HepG2 (cell line): ENCODE results near the gene CD84. TPM values are rescaled to one million over a fixed set of nuclear protein-coding genes. Genes with fewer than 3 reads are reported as not detected.

Experiments used
- ZBTB40 ChIP-seq, 2 experiments: fragments of 450-650 bp in 1 of 2; sonication (generic) in 1 of 2; formaldehyde crosslinking in 1 of 2; IDR thresholded peaks; 2 replicates each; pipeline versions ENCODE4 v1.6.1 to v1.8.0; 2016 to 2022; ENCODE audit warnings: antibody characterized with exemption in 1 of 2, mild to moderate bottlenecking in 1 of 2, missing genetic modification reagents in 1 of 2
- ZNF670 ChIP-seq: sonication (generic); formaldehyde crosslinking; IDR thresholded peaks from 2 replicates; pipeline ENCODE4 v1.8.0; 2022; ENCODE audit warnings: mild to moderate bottlenecking, missing genetic modification reagents, borderline replicate concordance
- ZNF766 ChIP-seq: sonication (generic); formaldehyde crosslinking; IDR thresholded peaks from 2 replicates; pipeline ENCODE4 v1.5.0; 2020; ENCODE audit warnings: missing genetic modification reagents, borderline replicate concordance
- polyA plus RNA-seq, 8 experiments: library from polyadenylated mRNA; depleted of rRNA in 3 of 8; stranded (reverse) in 7 of 8; unstranded in 1 of 8; fragments of >200 nt; fragmentation: Illumina TruSeq in 4 of 8; extraction: Trizol in 4 of 8; gene quantifications; 2 replicates each; pipeline versions ENCODE4 v1.2.1 to v1.2.3, GENCODE V29; 2011 to 2016; ENCODE audit warnings: low read depth in 4 of 8, missing spikeins in 1 of 8, mixed read lengths in 1 of 8; ENCODE audit not compliant: insufficient read depth in 1 of 8
- total RNA-seq, 5 experiments: library from RNA; depleted of rRNA; stranded (reverse); fragments of >200 nt; fragmentation: Illumina TruSeq; extraction: Trizol; gene quantifications; 2 replicates each; pipeline ENCODE4 v1.2.3, GENCODE V29; 2016; ENCODE audit warnings: low read depth in 1 of 5

Gene CD84
- total and polyA plus RNA-seq, 2 of the 13 experiments (the other 11 are each of a cell fraction or from before 2014, with no cell fraction given): not detected

GRCh38 chr1:160540859-160541233, 38.5 kb downstream of the CD84 start (continued):
- TF ChIP-seq ZBTB40 (IDR thresholded peaks at IDR 0.05) (no peak), ZBTB40 (CRISPR knock-in tag; IDR thresholded peaks at IDR 0.05) (no peak), ZNF670 (CRISPR knock-in tag) (no peak), ZNF766 (CRISPR knock-in tag) (no peak)
- TF ChIP-seq, all 625 proteins: peak for 0
